ENCODE measurements around the gene AMDHD1. TPM values are rescaled to one million over a fixed set of nuclear protein-coding genes. Genes with fewer than 3 reads are reported as not detected.

AMDHD1 gene
- polyA plus RNA-seq, 3 donors, result 1.1 to 1.9 (median 1.2) TPM

Other genes with a start within 250 kb of the AMDHD1 start
- gene NTN4, start 152.6 kb upstream of the AMDHD1 start, polyA plus RNA-seq (ENCODE audit: insufficient read length in 3 of 3), result 100 to 1,000 TPM in 1 of 3 donors, 10 to 100 TPM in 2; 84.1 to 119 (median 98.6) TPM
- 100 to 1,000 TPM in 2 of 3 donors, 10 to 100 TPM in 1; 79.8 to 116 (median 106) TPM for gene SNRPF, start 84.4 kb upstream of the AMDHD1 start, polyA plus RNA-seq (ENCODE audit: insufficient read length in 3 of 3)
- under 1 TPM; 0.42 to 0.89 (median 0.42) TPM for gene CCDC38, start 717 bp upstream of the AMDHD1 start, polyA plus RNA-seq (ENCODE audit: insufficient read length in 3 of 3)
- under 1 TPM; 0.60 to 1.00 (median 0.86) TPM for gene HAL, start 53.0 kb downstream of the AMDHD1 start, polyA plus RNA-seq (ENCODE audit: insufficient read length in 3 of 3)
- gene LTA4H, start 92.3 kb downstream of the AMDHD1 start, polyA plus RNA-seq (ENCODE audit: insufficient read length in 3 of 3), result 100 to 1,000 TPM; 120 to 138 (median 125) TPM

Measured in renal cortex interstitium (tissue), 3 donors.